B cell (primary cell): Measurements from ENCODE around the gene NMB. TPM values are rescaled to one million over a fixed set of nuclear protein-coding genes. Genes with fewer than 3 reads are reported as not detected.

Experiments
- ATAC-seq: fragments of 200-7000 bp; cut with Tn5 transposase; one replicate; pipeline ENCODE4 v1.10.0; 2021; ENCODE audit warnings: low read depth, mild to moderate bottlenecking, moderate number of reproducible peaks, moderate library complexity
- CTCF ChIA-PET: fragments of 350-600 bp; sonication (Branson Sonifier 250); formaldehyde crosslinking; loops from one replicate; lab custom pipeline; 2021; ENCODE audit warnings: antibody characterized with exemption, inconsistent platforms; lab: Charles Lee
- POLR2A ChIA-PET: fragments of 350-600 bp; sonication (Branson Sonifier 250); formaldehyde crosslinking; loops from one replicate; lab custom pipeline; 2021; ENCODE audit warnings: antibody characterized with exemption; lab: Charles Lee
- DNase-seq: peaks from one replicate; pipeline ENCODE4 v3.0.0; 2013
- H2AFZ ChIP-seq: 2 replicates; pipeline ENCODE4 v1.6.1; 2012; ENCODE audit warnings: mild to moderate bottlenecking, low read depth, low read length; ENCODE audit not compliant: insufficient read depth, poor library complexity, severe bottlenecking
- H3K27ac ChIP-seq, 2 donors: 1 replicate in 1 of 2; 2 replicates in 1 of 2; pipeline ENCODE4 v1.5.1; 2012 to 2013; ENCODE audit warnings: low read length in 2 of 2, mild to moderate bottlenecking in 2 of 2, moderate library complexity in 1 of 2
- H3K27me3 ChIP-seq, 4 experiments: fragments of 200-600 bp in 1 of 4; sonication (generic) in 1 of 4; replicated peaks in 1 of 4; 1 replicate in 2 of 4; 2 replicates in 2 of 4; pipeline versions ENCODE4 v1.6.1 to v1.7.0; 2013 to 2016; ENCODE audit warnings: low read length in 3 of 4, mild to moderate bottlenecking in 2 of 4, mixed read lengths in 1 of 4, moderate library complexity in 1 of 4; ENCODE audit not compliant: insufficient read depth in 4 of 4, control insufficient read depth in 3 of 4; ENCODE audit errors: control extremely low read depth in 1 of 4
- H3K36me3 ChIP-seq, 2 experiments: replicated peaks in 1 of 2; 1 replicate in 1 of 2; 2 replicates in 1 of 2; pipeline versions ENCODE4 v1.6.1 to v1.7.1; 2013; ENCODE audit warnings: low read length in 1 of 2; ENCODE audit not compliant: insufficient read depth in 2 of 2, control insufficient read depth in 1 of 2; ENCODE audit errors: control extremely low read depth in 1 of 2, extremely low read depth in 1 of 2
- H3K4me1 ChIP-seq, 2 donors: fragments of 200-600 bp in 1 of 2; sonication (generic) in 1 of 2; 1 replicate in 1 of 2; 2 replicates in 1 of 2; pipeline versions ENCODE4 v1.5.1 to v1.6.1; 2013 to 2017; ENCODE audit warnings: low read length in 2 of 2; ENCODE audit not compliant: control insufficient read depth in 2 of 2, insufficient read depth in 2 of 2
- H3K4me2 ChIP-seq: replicated peaks from 2 replicates; pipeline ENCODE3; 2012; ENCODE audit warnings: mild to moderate bottlenecking, low read depth, low read length; ENCODE audit not compliant: poor library complexity, severe bottlenecking
- H3K4me3 ChIP-seq, 5 experiments: fragments of 200-600 bp in 1 of 5; sonication (generic) in 1 of 5; 1 replicate in 3 of 5; 2 replicates in 2 of 5; pipeline versions ENCODE4 v1.5.1 to v1.7.0; 2011 to 2016; ENCODE audit warnings: low read length in 4 of 5, mild to moderate bottlenecking in 4 of 5, low read depth in 2 of 5, control low read depth in 1 of 5, moderate library complexity in 1 of 5; ENCODE audit not compliant: insufficient read depth in 1 of 5; ENCODE audit errors: control extremely low read depth in 1 of 5, extremely low read depth in 1 of 5
- H3K79me2 ChIP-seq: fragments of 200-600 bp; sonication (generic); one replicate; pipeline ENCODE4 v1.6.0; 2016; ENCODE audit warnings: low read length; ENCODE audit not compliant: control insufficient read depth, insufficient read depth
- H3K9ac ChIP-seq: fragments of 200-600 bp; sonication (generic); 2 replicates; pipeline ENCODE4 v1.6.1; 2017; ENCODE audit warnings: mild to moderate bottlenecking, low read length, moderate library complexity
- H3K9me3 ChIP-seq, 3 donors: one replicate each; pipeline versions ENCODE4 v1.6.1 to v1.7.1; 2013; ENCODE audit warnings: low read length in 2 of 3; ENCODE audit not compliant: control insufficient read depth in 2 of 3, insufficient read depth in 1 of 3; ENCODE audit errors: control extremely low read depth in 1 of 3
- H4K20me1 ChIP-seq: 2 replicates; pipeline ENCODE4 v1.6.0; 2012; ENCODE audit warnings: mild to moderate bottlenecking, low read length; ENCODE audit not compliant: insufficient read depth, control insufficient read depth, poor library complexity, severe bottlenecking
- H3K27ac Mint-ChIP-seq: one replicate; pipeline ENCODE4 v1.8.0; 2021; ENCODE audit warnings: mixed read lengths
- H3K27me3 Mint-ChIP-seq: one replicate; pipeline ENCODE4 v1.8.0; 2021; ENCODE audit warnings: mixed read lengths
- H3K4me1 Mint-ChIP-seq: one replicate; pipeline ENCODE4 v1.8.0; 2021; ENCODE audit warnings: mixed read lengths
- H3K4me3 Mint-ChIP-seq: one replicate; pipeline ENCODE4 v1.8.0; 2021; ENCODE audit warnings: mixed read lengths
- H3K9me3 Mint-ChIP-seq: one replicate; pipeline ENCODE4 v1.8.0; 2022; ENCODE audit warnings: mixed read lengths; ENCODE audit not compliant: insufficient read depth
- EZH2 ChIP-seq: IDR thresholded peaks from 2 replicates; pipeline ENCODE4 v1.6.1; 2012; ENCODE audit warnings: borderline replicate concordance, low read depth, mild to moderate bottlenecking, moderate library complexity, low read length; ENCODE audit not compliant: insufficient read depth, poor library complexity, severe bottlenecking
- WGBS: methylation state at CpG from one replicate; pipeline ENCODE4 v1.1.5; 2013; ENCODE audit warnings: missing lambda C conversion rate; ENCODE audit not compliant: insufficient coverage; 5-methylcytosine and 5-hydroxymethylcytosine counted together
- intact Hi-C: fragments of 100-400 bp; cut with micrococcal nuclease; formaldehyde crosslinking; loops from one replicate; pipeline ENCODE4 v1.10.0; 2022
- polyA plus RNA-seq: library from polyadenylated mRNA; depleted of rRNA; stranded (reverse); fragments of >200 nt; gene quantifications from 2 replicates; pipeline ENCODE4 v1.2.3, GENCODE V29; 2012
- total RNA-seq, 2 donors: library from RNA; stranded (reverse); fragments of 120-200 nt in 1 of 2; gene quantifications; 1 replicate in 1 of 2; 2 replicates in 1 of 2; pipeline versions ENCODE4 v1.2.3 to v1.2.4, GENCODE V29; 2013 to 2022
- TF ChIP-seq, protein P1 (sequence below): fragments of 200-600 bp; IDR thresholded peaks from one replicate; pipeline ENCODE4 v1.8.0; 2022; ENCODE audit warnings: antibody characterized with exemption, mild to moderate bottlenecking

Gene NMB
- total and polyA plus RNA-seq, 2 donors (not counting 1 experiment from before 2014, with no cell fraction given) = 2.3 to 3.0 TPM

DNA sequence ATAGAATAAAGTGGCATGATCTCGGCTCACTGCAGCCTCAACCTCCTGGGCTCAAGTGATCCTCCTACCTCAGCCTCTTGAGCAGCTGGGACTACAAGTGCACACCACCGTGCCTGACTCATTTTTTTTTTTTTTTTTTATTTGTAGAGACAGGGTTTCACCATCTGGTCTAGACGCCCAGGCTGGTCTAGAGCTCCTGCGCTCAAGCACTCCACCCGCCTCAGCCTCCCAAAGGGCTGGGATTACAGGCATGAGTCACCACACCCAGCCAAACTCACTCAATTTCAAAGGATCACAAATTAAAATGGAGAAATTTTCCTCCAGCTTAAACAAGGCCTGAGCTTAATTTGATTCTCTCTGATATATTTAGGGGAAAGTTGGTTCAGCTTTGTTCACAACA, 27.3 kb upstream of the NMB start:
- Mint-ChIP-seq H3K4me1 (peaks cover 33% of the 10 kb centered on the region), H3K27me3 (no peaks in the 10 kb centered on the region), H3K9me3 (no peaks in the 10 kb centered on the region), H3K4me3 (no peak overlapping the region), H3K27ac (no peak overlapping the region)
- DNase-seq (no peak), ATAC-seq (no peak)
- H3K9ac ChIP-seq = no peak overlapping the region
- ChIA-PET CTCF (no interaction called here), POLR2A (interaction anchor here (0.6 kb wide), 1 partner anchor 61 kb away, joined by 4 read pairs; no protein-coding TSS in a partner anchor)
- peaks cover 14 to 25% of the 10 kb centered on the region in 2 donors for H3K4me1 ChIP-seq
- WGBS = 100% methylated on average over 1 of the region's 5 CpGs
- no peaks in the 10 kb centered on the region for H3K27me3 ChIP-seq
- intact Hi-C loops = no loop called here
- H3K36me3 ChIP-seq = peaks cover 8 to 43% of the 10 kb centered on the region in 2 experiments
- TF ChIP-seq, protein P1, sequence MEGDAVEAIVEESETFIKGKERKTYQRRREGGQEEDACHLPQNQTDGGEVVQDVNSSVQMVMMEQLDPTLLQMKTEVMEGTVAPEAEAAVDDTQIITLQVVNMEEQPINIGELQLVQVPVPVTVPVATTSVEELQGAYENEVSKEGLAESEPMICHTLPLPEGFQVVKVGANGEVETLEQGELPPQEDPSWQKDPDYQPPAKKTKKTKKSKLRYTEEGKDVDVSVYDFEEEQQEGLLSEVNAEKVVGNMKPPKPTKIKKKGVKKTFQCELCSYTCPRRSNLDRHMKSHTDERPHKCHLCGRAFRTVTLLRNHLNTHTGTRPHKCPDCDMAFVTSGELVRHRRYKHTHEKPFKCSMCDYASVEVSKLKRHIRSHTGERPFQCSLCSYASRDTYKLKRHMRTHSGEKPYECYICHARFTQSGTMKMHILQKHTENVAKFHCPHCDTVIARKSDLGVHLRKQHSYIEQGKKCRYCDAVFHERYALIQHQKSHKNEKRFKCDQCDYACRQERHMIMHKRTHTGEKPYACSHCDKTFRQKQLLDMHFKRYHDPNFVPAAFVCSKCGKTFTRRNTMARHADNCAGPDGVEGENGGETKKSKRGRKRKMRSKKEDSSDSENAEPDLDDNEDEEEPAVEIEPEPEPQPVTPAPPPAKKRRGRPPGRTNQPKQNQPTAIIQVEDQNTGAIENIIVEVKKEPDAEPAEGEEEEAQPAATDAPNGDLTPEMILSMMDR = no peak
- TF ChIP-seq EZH2 = no peak
- H3K27ac ChIP-seq = no peak overlapping the region
- no peaks in the 10 kb centered on the region for H4K20me1 ChIP-seq
- peaks cover 0 to 5% (median 0%) of the 10 kb centered on the region in 3 donors for H3K9me3 ChIP-seq
- H2AFZ ChIP-seq = no peak overlapping the region
- peaks cover 41% of the 10 kb centered on the region for H3K79me2 ChIP-seq
- H3K4me3 ChIP-seq = no peak overlapping the region
- no peak overlapping the region for H3K4me2 ChIP-seq

- Histone ChIP-seq H3K27me3 (no peaks in the 10 kb centered on the region), H4K20me1 (no peaks in the 10 kb centered on the region), H2AFZ (no peak overlapping the region), H3K9me3 (no peaks in the 10 kb centered on the region), H3K4me3 (no peak overlapping the region), H3K79me2 (peaks cover 35% of the 10 kb centered on the region), H3K4me2 (no peak overlapping the region), H3K9ac (no peak overlapping the region), H3K36me3 (peaks cover 10 to 48% of the 10 kb centered on the region in 2 experiments), H3K27ac (no peak overlapping the region), H3K4me1 (peaks cover 9 to 20% of the 10 kb centered on the region in 2 donors)
- Mint-ChIP-seq H3K9me3 (no peaks in the 10 kb centered on the region), H3K4me3 (no peak overlapping the region), H3K4me1 (peaks cover 29% of the 10 kb centered on the region), H3K27me3 (no peaks in the 10 kb centered on the region), H3K27ac (no peak overlapping the region)
- TF ChIP-seq, protein P1 = no peak
- TF ChIP-seq EZH2 = no peak
- intact Hi-C loops = no loop called here
- ATAC-seq (no peak), DNase-seq (no peak)
- POLR2A ChIA-PET = interaction anchor here (0.7 kb wide), 1 partner anchor 74 kb away, joined by 4 read pairs; no protein-coding TSS in a partner anchor
- CTCF ChIA-PET = interaction anchor here (0.6 kb wide), 2 partner anchors 26 to 95 kb away, joined by 3 read pairs; no protein-coding TSS in a partner anchor
- WGBS = no CpG with 5 or more reads among the region's 1 CpG
Observed at GRCh38 chr15:84684092-84684491, 26.1 kb upstream of the NMB start.
